ENCODE results near the gene EPHB4. TPM values are rescaled to one million over a fixed set of nuclear protein-coding genes. Genes with fewer than 3 reads are reported as not detected.

Gene EPHB4
- total and polyA plus RNA-seq, 10 of the 15 experiments (the other 5 are each of a cell fraction or from before 2014, with no cell fraction given), result 0.32 to 0.85 (median 0.48) TPM; not detected in 4

GRCh38 chr7:100874577-100875355 lies 47.4 kb upstream of the EPHB4 start, which contains the start of gene SRRT (continued):
- TF ChIP-seq PBX3 (IDR thresholded peaks at IDR 0.05; ENCODE audit: insufficient replicate concordance, low read depth, low read length) (no peak), NFYA (IDR thresholded peaks at IDR 0.05; ENCODE audit: borderline replicate concordance, low read depth, low read length) (no peak), E4F1 (IDR thresholded peaks at IDR 0.05; ENCODE audit: borderline replicate concordance, partially characterized antibody) (peak; percentile 64), IKZF2 (IDR thresholded peaks at IDR 0.05) (peak; percentile 59 to 65), SMAD1 (IDR thresholded peaks at IDR 0.05; ENCODE audit: low read depth, partially characterized antibody) (peak; percentile 31), WRNIP1 (IDR thresholded peaks at IDR 0.05; ENCODE audit: borderline replicate concordance, low read depth, low read length) (no peak), EZH2 (IDR thresholded peaks at IDR 0.05; ENCODE audit: borderline replicate concordance, control insufficient read depth, low read depth, low read length) (no peak), EED (IDR thresholded peaks at IDR 0.05; ENCODE audit: low read depth) (peak; percentile 39), GABPA (IDR thresholded peaks at IDR 0.05; ENCODE audit: low read depth) (no peak; the same call in 1 of the 2 replicates), HCFC1 (IDR thresholded peaks at IDR 0.05; ENCODE audit: low read length) (peak; percentile 74), POLR2AphosphoS2 (IDR thresholded peaks at IDR 0.05; ENCODE audit: low read depth, low read length) (peak; percentile 92), MYC (IDR thresholded peaks at IDR 0.05; ENCODE audit: insufficient read depth, insufficient read length, insufficient replicate concordance, low read length, severe bottlenecking) (no peak), ZNF207 (IDR thresholded peaks at IDR 0.05; ENCODE audit: borderline replicate concordance) (peak; percentile 78), ATF2 (IDR thresholded peaks at IDR 0.05; ENCODE audit: low read length) (peak; percentile 16; the same call in 1 of the 2 replicates), ZBTB33 (IDR thresholded peaks at IDR 0.05) (peak; percentile 82), USF1 (IDR thresholded peaks at IDR 0.05; ENCODE audit: borderline replicate concordance, extremely low read length, insufficient read depth, low read depth, low read length) (no peak)
